ENCODE results near the gene CCDC192. TPM values are rescaled to one million over a fixed set of nuclear protein-coding genes. Genes with fewer than 3 reads are reported as not detected.
A peak's percentile ranks its signal among the peaks of the same experiment; 100 is the strongest.

CCDC192 gene
- total RNA-seq, 1 donor from 2014 or later: 1.3 TPM

DNA sequence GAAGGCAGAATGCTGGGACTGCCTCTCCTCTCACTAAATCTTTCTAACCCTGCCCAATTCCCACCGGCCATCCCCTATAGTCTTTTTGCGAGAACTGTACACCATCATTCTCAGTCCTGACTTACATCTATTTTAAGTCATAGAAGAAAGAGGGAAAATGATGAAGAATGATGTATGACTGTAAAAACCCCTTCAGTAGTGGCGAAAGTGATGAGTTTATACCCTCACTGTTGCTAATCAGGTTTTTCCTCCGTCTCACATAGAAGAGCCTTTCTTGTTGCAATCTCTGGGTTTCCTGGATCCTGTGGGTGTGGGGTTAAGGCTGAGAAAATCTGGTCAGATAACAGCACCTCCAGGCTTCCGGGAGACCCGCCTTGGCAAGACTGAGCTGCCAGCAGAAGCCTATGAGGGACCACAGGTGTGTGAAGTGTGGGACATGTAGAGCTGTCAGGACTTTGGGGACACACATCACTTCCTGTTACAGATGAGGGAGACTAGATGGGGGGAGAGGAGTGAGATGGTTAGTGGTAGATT, 233.3 kb downstream of the CCDC192 start:
- no peaks in the 10 kb centered on the region for H3K36me3 Mint-ChIP-seq (ENCODE audit: low read depth)
- TF ChIP-seq, protein P1, sequence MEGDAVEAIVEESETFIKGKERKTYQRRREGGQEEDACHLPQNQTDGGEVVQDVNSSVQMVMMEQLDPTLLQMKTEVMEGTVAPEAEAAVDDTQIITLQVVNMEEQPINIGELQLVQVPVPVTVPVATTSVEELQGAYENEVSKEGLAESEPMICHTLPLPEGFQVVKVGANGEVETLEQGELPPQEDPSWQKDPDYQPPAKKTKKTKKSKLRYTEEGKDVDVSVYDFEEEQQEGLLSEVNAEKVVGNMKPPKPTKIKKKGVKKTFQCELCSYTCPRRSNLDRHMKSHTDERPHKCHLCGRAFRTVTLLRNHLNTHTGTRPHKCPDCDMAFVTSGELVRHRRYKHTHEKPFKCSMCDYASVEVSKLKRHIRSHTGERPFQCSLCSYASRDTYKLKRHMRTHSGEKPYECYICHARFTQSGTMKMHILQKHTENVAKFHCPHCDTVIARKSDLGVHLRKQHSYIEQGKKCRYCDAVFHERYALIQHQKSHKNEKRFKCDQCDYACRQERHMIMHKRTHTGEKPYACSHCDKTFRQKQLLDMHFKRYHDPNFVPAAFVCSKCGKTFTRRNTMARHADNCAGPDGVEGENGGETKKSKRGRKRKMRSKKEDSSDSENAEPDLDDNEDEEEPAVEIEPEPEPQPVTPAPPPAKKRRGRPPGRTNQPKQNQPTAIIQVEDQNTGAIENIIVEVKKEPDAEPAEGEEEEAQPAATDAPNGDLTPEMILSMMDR (conservative IDR thresholded peaks at IDR 0.05): no peak
- H3K4me3 Mint-ChIP-seq: no peak overlapping the region
- peak overlapping the region; percentile 46 for H3K27ac Mint-ChIP-seq (ENCODE audit: unreplicated experiment)
- H3K4me1 Mint-ChIP-seq: peaks cover 13% of the 10 kb centered on the region
- no peaks in the 10 kb centered on the region for H3K9me3 Mint-ChIP-seq
- H3K27me3 Mint-ChIP-seq (ENCODE audit: low read depth): no peaks in the 10 kb centered on the region
- no peak for DNase-seq (ENCODE audit: low read depth, low spot score)

- H3K9me3 Mint-ChIP-seq: no peaks in the 10 kb centered on the region
- no peak overlapping the region for H3K27ac Mint-ChIP-seq (ENCODE audit: unreplicated experiment)
- H3K36me3 Mint-ChIP-seq (ENCODE audit: low read depth): no peaks in the 10 kb centered on the region
- DNase-seq (ENCODE audit: low read depth, low spot score): no peak
- TF ChIP-seq, protein P1 (conservative IDR thresholded peaks at IDR 0.05): no peak
- no peak overlapping the region for H3K4me3 Mint-ChIP-seq
- H3K27me3 Mint-ChIP-seq (ENCODE audit: low read depth): no peaks in the 10 kb centered on the region
- H3K4me1 Mint-ChIP-seq: peaks cover 33% of the 10 kb centered on the region
Observed at GRCh38 chr5:127938746-127939145, 235.6 kb downstream of the CCDC192 start.

- H3K27ac Mint-ChIP-seq (ENCODE audit: unreplicated experiment): no peak overlapping the region
- H3K36me3 Mint-ChIP-seq (ENCODE audit: low read depth): no peaks in the 10 kb centered on the region
- TF ChIP-seq, protein P1 (conservative IDR thresholded peaks at IDR 0.05): no peak
- no peak overlapping the region for H3K4me3 Mint-ChIP-seq
- no peak for DNase-seq (ENCODE audit: low read depth, low spot score)
- no peaks in the 10 kb centered on the region for H3K9me3 Mint-ChIP-seq
- H3K27me3 Mint-ChIP-seq (ENCODE audit: low read depth): no peaks in the 10 kb centered on the region
- peaks cover 34% of the 10 kb centered on the region for H3K4me1 Mint-ChIP-seq
Observed at GRCh38 chr5:127940854-127941253, 237.7 kb downstream of the CCDC192 start.

- H3K27me3 Mint-ChIP-seq (ENCODE audit: low read depth): no peaks in the 10 kb centered on the region
- peaks cover 29% of the 10 kb centered on the region for H3K4me1 Mint-ChIP-seq
- DNase-seq (ENCODE audit: low read depth, low spot score): peak; percentile 33
- peaks cover under 1% of the 10 kb centered on the region for H3K9me3 Mint-ChIP-seq
- no peak overlapping the region for H3K27ac Mint-ChIP-seq (ENCODE audit: unreplicated experiment)
- peak overlapping the region; percentile 5 for H3K4me3 Mint-ChIP-seq
- H3K36me3 Mint-ChIP-seq (ENCODE audit: low read depth): no peaks in the 10 kb centered on the region
- TF ChIP-seq, protein P1 (conservative IDR thresholded peaks at IDR 0.05): no peak
Observed at GRCh38 chr5:127941646-127942045, 238.5 kb downstream of the CCDC192 start.

GRCh38 chr5:127942246-127943060, 239.3 kb downstream of the CCDC192 start:
- Mint-ChIP-seq H3K4me3 (no peak overlapping the region), H3K36me3 (ENCODE audit: low read depth) (no peaks in the 10 kb centered on the region), H3K27ac (ENCODE audit: unreplicated experiment) (peak overlapping the region; percentile 48), H3K9me3 (peaks cover 6% of the 10 kb centered on the region), H3K4me1 (peaks cover 29% of the 10 kb centered on the region), H3K27me3 (ENCODE audit: low read depth) (no peaks in the 10 kb centered on the region)
- TF ChIP-seq, protein P1 (conservative IDR thresholded peaks at IDR 0.05): no peak
- no peak for DNase-seq (ENCODE audit: low read depth, low spot score)
